Lower leg skin (tissue), 4 donors: ENCODE results near the gene PRSS38. TPM values are rescaled to one million over a fixed set of nuclear protein-coding genes. Genes with fewer than 3 reads are reported as not detected.

ENCODE experiments used
- DNase-seq, 2 donors: peaks; one replicate each; pipeline ENCODE4 v3.0.0-alpha.2; 2019; ENCODE audit warnings: low spot score in 2 of 2
- H3K4me3 ChIP-seq: fragments of 200-600 bp; sonication (generic); 2 replicates; pipeline ENCODE4 v1.5.1; 2017; ENCODE audit warnings: mild to moderate bottlenecking, low read depth; ENCODE audit not compliant: poor library complexity, severe bottlenecking
- POLR2A ChIP-seq, 2 donors: fragments of 450-650 bp; IDR thresholded peaks; one replicate each; pipeline ENCODE4 v1.6.1; 2016 to 2017; ENCODE audit warnings: antibody characterized with exemption in 2 of 2, mild to moderate bottlenecking in 1 of 2, moderate library complexity in 1 of 2
- WGBS, 2 donors: methylation state at CpG; one replicate each; pipeline ENCODE4 v1.1.5; 2018; 5-methylcytosine and 5-hydroxymethylcytosine counted together
- intact Hi-C: fragments of 100-400 bp; cut with DNase I; formaldehyde crosslinking; loops from one replicate; pipeline ENCODE4 v1.15.0; 2023; ENCODE audit warnings: low total_unique reads
- total RNA-seq, 4 donors: library from RNA; depleted of rRNA; stranded (reverse); fragments of >200 nt; gene quantifications; one replicate each; pipeline ENCODE4 v1.1.0, GENCODE V29; 2016
- TF ChIP-seq, protein P1 (sequence below), 3 donors: fragments of 450-650 bp; IDR thresholded peaks; one replicate each; pipeline ENCODE4 v1.5.1; 2016; ENCODE audit warnings: antibody characterized with exemption in 3 of 3, mild to moderate bottlenecking in 3 of 3, moderate library complexity in 2 of 3

Gene PRSS38
- total RNA-seq, 4 donors from 2014 or later, result not detected

DNA sequence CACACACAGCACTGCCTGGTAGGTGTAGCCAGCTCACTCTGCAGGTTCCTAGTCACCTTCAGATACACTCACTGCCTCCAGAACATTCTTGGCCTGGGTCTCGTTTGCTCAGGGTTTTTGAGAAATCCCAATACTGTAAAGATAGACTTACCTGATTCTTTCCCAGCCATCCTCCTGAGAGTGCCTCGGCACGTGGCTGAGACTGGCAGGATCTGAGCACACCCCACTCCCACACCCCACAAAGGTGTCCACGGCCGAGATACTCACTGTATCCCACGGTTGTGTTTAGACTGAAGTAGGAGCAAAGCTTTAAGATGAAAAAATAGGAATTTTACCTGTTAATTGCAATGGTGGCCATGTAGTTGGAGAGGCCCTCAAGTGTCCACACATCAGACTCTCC is 46.8 kb upstream of the PRSS38 start:
- DNase-seq, result no peak
- intact Hi-C loops, result no loop called here
- no peak overlapping the region for H3K4me3 ChIP-seq
- TF ChIP-seq, protein P1, sequence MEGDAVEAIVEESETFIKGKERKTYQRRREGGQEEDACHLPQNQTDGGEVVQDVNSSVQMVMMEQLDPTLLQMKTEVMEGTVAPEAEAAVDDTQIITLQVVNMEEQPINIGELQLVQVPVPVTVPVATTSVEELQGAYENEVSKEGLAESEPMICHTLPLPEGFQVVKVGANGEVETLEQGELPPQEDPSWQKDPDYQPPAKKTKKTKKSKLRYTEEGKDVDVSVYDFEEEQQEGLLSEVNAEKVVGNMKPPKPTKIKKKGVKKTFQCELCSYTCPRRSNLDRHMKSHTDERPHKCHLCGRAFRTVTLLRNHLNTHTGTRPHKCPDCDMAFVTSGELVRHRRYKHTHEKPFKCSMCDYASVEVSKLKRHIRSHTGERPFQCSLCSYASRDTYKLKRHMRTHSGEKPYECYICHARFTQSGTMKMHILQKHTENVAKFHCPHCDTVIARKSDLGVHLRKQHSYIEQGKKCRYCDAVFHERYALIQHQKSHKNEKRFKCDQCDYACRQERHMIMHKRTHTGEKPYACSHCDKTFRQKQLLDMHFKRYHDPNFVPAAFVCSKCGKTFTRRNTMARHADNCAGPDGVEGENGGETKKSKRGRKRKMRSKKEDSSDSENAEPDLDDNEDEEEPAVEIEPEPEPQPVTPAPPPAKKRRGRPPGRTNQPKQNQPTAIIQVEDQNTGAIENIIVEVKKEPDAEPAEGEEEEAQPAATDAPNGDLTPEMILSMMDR (IDR thresholded peaks at IDR 0.05), result no peak
- TF ChIP-seq POLR2A (IDR thresholded peaks at IDR 0.05), result no peak
- 96 to 97% methylated on average over 6 of the region's 6 CpGs for WGBS, 2 donors

DNA sequence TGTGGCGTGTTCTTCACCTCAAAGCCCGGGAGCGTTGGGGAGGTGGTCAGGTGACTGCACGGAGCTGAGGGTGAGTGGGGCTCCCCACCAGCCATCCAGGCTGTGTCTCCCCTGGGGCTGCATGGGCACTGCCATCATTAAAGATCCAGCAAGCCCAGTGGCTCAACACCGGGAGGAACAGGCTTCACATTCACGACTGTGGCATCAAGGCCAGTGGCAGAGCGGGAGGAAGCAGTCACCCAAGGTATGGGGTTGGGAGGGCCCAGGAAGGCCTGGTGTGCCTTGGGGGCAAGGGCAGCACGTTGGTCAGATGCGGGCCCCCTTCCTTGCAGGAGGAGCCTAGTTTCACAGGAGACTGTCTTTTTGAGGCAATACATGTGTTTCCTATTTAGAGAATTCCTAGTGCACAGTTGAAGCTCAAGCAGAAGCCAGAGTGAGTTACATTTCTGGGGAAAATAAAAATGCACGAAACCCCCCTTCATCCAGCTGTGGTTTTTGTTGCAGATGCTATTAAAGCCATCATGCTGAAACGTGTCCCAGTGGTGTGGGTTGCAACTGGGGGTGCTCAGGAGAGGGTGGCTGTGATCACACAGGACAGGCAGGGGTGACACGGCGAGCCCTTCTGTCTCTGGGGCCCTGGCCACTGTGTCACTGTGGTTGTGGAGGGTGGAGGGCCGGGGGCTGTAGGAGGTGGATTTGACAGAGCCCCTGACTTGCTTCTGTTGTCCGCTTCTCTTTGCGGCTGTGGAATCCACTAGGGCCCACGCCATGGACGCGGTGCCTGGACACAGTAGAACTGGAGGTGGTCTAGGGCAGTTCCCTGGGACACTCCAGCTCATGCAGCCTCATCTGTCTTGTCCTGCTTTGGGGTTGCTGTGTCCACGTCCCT is 46.2 kb upstream of the PRSS38 start:
- H3K4me3 ChIP-seq, result no peak overlapping the region
- intact Hi-C loops, result no loop called here
- no peak for TF ChIP-seq POLR2A (IDR thresholded peaks at IDR 0.05)
- TF ChIP-seq, protein P1 (IDR thresholded peaks at IDR 0.05), result no peak
- no peak for DNase-seq
- 87 to 95% methylated on average over 18 to 19 of the region's 20 CpGs for WGBS, 2 donors

DNA sequence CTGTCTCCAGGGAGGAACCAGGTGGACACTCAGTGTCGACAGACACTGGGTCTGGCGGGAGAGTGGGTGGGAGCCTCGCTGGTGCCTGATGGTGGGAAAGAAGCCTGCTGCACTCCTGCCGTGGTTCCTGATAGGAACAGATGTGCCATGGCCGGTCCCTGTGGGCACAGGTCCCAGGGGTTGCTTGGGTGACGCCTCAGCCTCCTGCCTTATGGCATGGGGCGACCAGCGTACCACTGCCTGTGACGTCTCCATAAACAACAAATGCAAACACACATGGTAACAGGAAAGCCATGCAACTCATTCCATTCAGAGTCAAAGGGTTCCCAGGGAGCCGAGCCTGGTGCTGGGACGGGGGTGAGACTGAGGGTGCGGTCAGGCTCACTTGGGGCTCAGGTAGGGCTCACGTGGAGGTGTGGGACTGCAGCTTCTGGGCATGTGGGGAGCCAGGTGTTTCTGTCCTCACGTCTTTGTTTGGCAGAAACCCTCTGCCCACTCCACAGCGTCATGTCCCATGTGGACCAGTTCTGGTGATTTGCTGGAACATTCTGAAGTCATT is 45.5 kb upstream of the PRSS38 start:
- intact Hi-C loops, result no loop called here
- no peak for DNase-seq
- H3K4me3 ChIP-seq, result no peak overlapping the region
- 93% methylated on average over 15 of the region's 15 CpGs for WGBS, 2 donors
- TF ChIP-seq POLR2A (IDR thresholded peaks at IDR 0.05), result no peak
- TF ChIP-seq, protein P1 (IDR thresholded peaks at IDR 0.05), result no peak

DNA sequence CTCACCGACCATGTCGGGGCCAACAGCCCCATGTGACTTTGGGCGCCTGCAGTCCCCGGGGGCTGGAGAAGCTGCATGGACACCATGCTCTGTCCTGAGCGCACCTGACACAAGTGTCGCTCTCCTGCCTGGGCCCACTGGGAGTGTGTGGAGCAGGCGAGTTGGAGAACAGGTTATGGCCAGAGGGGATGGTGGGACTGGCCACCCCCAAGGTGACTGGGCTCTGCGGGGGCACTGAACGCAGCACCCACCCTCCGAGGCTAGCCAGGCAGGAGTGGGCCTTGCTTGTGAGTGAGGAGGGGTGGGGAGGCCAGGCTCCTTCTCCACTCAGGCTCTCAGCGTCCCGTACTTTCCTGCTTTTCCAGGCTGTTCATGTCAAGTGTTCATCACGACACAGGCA is 44.7 kb upstream of the PRSS38 start:
- TF ChIP-seq POLR2A (IDR thresholded peaks at IDR 0.05), result no peak
- TF ChIP-seq, protein P1 (IDR thresholded peaks at IDR 0.05), result no peak
- 96 to 97% methylated on average over 13 of the region's 13 CpGs for WGBS, 2 donors
- no peak for DNase-seq
- intact Hi-C loops, result no loop called here
- H3K4me3 ChIP-seq, result no peak overlapping the region

DNA sequence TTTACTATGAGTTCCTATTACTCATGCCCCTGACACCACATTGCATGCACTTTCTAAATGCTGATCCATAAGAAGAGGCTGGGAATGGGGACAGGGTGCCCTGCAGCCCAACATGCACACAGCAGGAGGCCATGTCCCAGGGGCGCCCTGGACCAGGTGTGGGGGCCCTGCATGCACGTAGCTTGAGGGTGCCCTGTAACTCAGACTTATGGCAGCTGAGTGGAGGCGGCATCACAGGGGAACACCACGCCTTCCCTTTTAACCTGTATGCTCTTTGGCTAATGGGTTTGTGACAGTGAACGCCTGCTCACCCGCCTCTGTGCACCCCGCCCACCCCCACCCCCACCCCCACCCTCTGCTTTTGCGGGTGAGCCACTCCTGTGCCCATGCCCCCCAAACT is 44.1 kb upstream of the PRSS38 start:
- DNase-seq, result no peak
- 95 to 99% methylated on average over 7 to 8 of the region's 8 CpGs for WGBS, 2 donors
- H3K4me3 ChIP-seq, result no peak overlapping the region
- intact Hi-C loops, result no loop called here
- TF ChIP-seq POLR2A (IDR thresholded peaks at IDR 0.05), result no peak
- TF ChIP-seq, protein P1 (IDR thresholded peaks at IDR 0.05), result no peak
